DMS 273 treated with DMSO at 0.1 percent for 48 hours (cell line): ENCODE results near the gene ACTRT2.

ENCODE experiments used
- DNase-seq: peaks from one replicate; lab custom pipeline; 2025; lab: John Stamatoyannopoulos, UW

ACTRT2 gene

DNA sequence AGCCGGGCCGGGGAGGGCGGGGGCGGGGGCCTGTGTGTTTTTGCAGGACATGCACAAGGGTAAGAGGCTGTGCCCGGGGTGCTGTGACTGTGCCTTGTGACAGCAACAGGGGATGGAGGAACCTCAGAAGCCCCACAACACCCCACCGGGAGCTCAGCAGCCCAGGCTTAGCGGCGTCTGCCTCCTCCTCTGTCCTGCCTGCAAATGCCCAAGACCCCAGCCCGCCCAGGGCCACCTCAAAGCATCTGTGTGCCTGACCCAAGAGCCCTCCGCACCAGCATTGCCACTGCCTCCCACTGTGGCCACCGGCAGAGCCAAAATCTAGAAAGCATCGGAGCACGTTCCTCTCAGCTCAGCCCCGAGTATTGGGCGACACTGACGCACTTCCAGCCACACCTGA is 2.7 kb upstream of the ACTRT2 start:
- no peak for DNase-seq

DNA sequence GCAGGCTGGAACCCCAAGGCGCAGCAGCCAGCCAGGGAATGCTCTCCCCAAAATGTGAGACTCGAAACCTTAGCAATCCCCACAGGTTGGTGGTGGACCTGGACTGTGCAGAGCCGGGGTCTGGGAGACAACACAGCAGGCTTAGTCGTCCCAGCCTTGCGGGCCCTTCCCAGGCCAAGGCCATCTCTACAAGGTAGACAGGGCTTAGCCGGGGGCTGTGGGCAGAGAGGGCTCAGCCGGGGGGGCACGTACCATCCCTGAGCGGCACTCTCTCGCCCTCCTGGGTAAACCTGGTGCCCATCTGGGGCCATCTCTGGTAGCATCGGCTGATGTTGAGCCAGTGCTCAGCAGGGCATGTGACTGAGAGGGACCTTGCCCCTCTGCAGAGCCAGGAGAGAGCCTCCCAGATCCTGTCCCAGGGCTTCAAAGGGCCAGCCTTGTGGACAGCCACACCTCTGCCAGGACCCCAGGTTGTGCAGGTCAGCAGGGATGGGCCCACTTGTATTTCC is 2.2 kb upstream of the ACTRT2 start:
- DNase-seq = no peak

DNA sequence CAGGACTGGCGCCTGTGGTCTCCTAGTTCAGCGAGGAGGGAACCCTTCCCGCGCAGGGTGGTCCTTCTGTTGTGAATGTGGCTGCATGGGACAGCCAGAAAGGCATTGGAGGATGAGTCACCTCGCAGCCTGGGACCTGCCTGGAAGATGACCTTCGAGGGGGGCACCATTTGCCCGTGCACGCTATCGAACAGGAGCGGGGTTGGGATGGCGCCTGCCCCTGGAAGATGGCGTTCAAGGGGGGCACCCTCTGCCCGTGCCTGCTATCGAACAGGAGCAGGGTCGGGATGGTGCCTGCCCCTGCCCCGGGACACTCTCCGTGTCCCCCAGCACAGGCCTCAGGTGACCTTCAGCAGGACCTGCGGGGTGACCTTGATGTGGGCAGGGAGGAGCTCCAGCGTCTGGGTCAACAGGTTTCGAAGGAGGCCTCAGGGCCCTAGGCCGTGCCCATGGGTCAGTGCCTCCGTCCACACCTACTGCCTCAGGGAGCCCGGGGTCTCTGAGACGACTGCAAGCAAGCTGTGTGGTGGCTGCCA is 1.7 kb upstream of the ACTRT2 start:
- DNase-seq = no peak

DNA sequence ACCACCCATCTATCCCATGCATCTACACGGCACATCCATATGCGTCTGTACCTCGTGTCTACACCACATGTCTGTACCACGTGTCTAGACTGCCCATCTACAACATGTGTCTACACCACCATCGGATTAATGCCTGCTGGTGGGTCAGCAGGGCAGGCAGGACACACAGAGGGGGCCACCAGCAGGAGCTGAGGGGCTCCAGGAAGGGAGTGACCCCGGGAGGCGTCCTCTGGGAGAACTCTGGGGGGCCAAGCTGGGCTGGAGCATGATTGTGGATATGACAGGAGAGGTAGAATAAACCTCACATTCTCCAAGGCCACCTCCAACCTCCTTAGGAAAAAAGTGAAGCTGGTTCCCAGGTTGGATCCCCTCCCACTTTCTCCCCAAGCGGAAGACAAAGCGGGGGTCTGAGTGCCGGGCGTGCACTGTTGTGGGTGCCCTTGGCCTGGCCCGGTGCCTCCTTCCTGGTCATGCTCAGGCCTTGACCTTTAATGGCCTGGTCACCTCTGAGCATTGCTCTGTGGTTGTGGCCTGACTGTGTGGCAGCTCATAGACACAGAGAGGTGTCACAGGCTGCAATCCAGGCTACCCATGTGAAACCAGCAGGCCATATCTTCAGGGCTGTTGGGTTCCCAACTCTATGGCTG is 881 bp upstream of the ACTRT2 start:
- DNase-seq = no peak

DNA sequence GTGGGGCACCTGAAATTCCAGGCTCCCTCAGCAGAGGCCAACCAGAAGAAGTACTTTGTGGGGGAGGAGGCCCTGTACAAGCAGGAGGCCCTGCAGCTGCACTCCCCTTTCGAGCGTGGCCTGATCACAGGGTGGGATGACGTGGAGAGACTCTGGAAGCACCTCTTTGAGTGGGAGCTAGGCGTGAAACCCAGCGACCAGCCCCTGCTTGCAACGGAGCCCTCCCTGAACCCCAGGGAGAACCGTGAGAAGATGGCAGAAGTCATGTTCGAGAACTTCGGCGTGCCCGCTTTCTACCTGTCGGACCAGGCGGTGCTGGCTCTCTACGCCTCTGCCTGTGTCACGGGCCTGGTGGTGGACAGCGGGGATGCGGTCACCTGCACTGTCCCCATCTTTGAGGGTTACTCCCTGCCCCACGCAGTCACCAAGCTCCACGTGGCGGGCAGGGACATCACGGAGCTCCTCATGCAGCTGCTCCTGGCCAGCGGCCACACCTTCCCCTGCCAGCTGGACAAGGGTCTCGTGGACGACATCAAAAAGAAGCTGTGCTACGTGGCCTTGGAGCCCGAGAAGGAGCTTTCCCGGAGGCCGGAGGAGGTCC is 634 bp downstream of the ACTRT2 start:
- DNase-seq = no peak

DNA sequence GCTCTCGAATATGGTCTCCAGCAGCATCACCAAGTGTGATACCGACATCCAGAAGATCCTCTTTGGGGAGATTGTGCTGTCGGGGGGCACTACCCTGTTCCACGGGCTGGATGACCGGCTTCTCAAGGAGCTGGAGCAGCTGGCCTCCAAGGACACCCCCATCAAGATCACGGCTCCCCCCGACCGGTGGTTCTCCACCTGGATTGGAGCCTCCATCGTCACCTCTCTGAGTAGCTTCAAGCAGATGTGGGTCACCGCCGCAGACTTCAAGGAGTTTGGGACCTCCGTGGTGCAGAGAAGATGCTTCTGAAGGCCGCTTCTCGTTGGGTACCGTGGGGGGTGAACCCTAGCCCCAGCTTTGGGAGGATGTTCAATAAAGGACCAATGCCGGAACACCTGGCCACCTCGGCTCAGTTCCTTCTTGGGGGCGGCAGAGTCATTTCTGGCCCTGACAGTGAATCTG is 1.3 kb downstream of the ACTRT2 start:
- no peak for DNase-seq

DNA sequence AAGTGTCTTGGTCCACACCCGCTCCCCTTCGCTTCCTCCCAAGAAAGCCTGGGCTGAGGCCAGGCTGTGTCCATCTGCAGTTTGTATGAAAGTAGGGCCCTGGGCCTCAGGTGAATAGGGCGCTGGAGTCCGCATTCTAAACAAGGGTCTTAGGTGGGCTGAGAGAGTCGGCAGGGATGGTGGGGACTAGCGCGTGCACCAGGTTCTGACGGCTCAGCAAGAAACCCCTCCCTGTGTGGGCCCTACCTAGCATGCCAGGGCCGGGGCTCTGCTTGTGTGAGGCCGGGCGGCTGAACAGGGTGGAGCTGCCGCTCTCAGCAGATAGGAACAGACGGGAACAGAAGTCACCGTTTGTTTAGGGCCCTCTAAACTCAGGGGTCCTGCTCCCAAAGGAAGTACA is 1.7 kb downstream of the ACTRT2 start:
- DNase-seq = no peak

DNA sequence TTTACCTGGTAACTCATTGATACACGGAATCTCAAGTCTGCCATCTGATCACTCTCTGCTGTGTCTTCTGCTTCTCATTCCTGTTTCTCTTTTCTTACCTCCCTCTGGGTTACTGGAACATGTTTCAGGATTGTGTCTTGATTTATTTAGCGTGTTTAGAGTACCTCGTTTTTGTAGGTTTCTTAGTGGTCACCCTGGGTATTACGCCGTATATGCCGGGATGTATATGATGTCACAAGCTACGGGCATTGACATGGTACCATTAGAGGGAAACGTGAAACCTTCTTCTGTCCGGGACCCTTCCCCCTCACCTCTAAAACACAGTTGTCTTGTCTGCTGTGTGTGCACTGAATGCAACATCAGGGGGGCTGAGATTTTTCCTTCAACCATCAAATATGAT is 2.8 kb downstream of the ACTRT2 start:
- DNase-seq = no peak

DNA sequence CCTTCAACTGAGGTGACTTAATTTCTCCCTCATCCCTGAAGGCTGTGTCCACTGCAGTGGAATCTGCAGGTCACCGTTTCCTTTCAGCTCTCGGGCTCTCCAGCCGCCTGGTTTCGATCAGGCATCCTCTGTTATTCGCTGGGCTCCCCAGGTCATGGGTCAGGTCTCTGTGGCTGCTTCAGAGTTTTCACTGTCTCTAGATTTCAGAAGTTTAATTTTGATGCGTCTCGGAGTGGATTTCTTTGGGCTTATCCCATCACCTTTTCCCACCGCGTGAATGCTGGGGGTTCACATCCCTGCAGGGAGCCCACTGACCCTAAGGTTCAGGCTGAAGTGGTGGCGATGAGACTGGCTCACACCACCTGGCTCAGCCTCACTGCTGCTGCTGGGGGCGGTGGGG is 3.3 kb downstream of the ACTRT2 start:
- DNase-seq = no peak

DNA sequence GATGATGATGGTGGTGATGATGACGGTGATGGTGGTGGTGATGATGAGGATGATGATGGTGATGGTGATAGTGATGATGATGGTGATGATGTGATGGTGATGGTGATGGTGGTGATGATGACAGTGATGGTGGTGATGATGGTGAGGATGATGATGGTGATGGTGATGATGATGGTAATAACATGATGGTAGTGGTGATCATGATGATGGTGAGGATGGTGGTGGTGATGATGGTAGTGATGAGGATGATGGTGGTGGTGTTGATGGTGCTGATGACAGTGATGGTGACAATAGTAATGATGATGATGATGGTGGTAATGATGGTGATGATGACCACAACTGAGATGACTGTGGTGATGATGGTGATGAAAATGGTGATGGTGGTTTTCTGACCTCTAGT is 4.9 kb downstream of the ACTRT2 start:
- no peak for DNase-seq

DNA sequence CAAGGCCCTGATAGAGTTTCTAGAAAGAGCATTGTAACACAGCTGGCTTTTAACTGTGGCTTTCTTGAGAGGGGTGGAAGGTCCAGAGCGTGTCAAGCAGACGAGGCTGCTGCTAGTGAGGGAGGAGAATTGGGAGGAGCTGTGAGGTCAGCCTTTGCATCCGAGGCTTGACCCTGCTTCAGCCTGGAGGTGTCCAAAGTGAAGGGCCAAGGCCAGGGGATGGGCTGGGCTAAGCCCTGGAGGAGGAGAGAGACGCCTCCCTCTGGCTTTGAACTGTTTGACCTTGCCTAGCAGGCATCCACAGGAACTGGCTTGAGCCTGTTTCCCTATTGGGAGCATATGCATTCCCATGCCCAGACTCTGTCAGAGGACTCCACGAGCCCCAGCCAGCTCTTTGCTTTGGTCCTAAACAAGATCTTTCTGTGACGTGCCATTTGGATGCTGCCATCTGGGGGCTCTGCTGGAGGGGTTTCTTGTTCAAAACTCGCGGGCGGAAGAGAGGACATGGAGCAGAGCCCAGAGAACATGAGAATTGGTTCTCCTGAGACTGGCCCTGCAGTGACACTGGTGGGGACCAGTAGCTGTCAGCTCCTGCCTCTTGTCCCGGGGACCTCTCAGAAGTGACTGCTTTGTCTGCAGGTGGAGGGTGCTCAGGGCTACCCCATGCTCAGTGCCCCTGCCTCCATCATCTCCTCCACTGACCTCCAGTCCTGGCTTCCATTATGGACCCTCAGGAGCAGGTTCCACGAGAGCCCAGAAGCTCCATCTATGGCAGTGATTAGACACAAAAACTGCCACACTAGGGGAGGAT is 5.5 kb downstream of the ACTRT2 start:
- no peak for DNase-seq

DNA sequence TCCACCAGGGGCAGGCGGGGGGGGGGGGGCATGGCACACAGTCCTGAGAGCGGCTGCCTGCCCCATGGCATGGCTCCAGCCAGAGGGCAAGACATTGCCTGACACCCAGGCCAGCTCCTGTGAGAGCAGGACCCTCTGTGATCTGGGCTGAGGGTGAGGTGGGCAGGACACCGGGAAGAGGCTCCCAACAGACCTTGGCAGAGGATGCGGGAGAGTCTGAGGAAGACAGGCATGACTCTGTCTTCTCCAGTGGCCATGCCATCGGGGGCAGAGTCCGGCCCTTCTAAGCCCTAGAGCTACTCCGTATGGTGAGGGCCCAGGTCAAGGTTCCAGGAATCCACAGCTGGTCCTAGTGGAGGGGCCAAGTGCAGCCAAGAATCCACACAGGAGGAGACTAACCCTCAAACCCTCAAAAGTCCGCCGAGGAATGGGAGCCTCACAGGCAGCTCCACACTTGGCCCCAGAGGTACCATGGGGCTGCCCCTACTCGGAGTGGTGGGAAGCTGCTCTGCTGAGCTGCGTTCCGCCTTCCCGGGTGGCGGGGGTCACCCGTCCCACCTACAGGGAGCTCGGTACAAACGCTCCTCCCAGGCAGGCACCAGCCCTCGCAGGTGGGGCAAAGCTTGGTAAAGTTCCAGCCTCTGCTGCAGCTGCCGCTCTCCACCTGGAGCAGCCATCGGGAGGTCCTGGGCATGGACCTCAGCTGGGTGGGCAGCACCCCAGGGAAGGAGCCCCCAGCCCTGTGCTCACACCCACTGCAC is 6.5 kb downstream of the ACTRT2 start:
- DNase-seq = no peak

DNA sequence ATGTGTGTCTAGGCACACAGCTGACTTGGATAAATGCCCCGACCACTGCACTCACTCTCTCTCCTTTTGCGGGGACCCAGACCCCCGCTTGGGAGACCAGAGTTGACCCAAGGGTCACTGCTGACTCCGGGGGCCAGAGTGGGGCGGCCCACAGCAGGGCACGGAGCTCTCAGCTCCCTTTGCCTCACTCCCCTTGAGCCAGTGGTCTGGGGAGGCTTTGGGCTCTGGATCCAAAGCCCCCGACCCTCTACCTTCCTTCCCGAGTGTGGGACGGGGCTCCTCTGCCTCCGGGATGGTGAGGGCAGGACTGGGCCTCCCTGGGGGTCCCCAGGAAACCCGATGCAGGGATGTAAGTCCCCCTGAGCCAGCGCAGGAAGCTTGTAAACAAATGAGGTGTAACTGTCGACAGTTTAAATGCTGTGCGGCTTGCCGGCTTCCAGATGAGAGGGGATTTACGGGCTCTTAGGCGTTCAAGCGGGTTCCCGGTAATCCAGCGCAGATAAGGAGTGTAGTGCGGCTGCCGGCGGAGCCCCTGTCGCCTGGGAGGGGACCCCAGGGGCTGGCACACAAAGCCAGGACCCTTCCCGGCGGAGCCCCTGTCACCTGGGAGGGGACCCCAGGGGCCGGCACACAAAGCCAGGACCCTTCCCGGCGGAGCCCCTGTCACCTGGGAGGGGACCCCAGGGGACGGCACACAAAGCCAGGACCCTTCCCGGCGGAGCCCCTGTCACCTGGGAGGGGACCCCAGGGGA is 7.4 kb downstream of the ACTRT2 start:
- DNase-seq = no peak

DNA sequence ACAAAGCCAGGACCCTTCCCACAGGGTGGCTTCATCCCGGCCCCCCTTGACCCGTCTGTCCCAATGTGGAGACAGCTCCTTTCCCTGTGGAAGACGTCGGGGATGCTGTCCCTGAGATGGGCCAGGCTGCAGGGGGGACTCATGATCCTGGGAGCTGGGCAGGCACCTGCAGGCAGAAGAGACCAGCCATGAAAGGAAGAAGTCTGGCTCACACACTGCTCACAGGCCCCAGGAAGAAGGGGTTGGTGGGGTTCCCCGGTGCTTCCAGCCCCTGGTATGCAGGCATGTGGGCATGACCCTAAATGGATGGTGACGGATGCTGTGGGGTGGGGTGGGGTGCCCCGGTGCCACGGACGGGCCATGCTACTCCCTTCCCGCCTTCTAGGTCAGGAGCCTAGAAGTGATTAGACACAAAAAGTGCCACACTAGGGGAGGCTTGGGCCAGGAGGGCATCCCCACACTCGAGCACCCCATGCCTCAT is 8.3 kb downstream of the ACTRT2 start:
- DNase-seq = no peak

DNA sequence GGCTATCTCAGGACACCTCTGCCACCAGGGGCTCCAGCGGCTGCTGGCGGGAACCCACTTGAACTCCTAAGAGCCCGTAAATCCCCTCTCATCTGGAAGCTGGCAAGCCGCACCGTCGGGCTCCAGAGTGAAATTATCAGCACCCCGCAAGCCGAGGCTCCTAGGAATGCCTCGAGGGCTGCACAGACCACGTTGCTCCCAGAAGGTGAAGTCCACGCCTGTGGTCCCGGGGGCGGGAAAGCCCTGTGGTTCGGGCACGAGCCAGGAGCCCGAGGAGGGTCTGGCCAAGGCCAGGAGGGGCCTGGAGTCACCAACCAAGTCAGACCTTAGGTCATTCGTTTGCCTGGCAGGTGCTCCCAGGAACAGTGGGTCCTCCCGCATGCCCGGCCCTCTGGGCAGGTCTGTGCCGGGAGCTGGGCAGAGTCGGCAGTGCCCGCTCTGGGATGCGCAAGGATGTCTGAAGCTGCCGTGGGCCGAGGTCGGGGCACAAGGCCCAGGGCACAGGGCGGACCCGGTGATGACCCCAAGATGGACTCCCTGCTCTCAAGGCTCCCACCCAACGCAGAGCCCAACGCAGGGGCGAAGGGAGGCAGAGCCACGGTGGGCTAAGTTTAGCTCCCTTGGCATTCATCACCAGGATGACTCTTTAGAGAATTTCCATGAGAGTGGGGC is 8.9 kb downstream of the ACTRT2 start:
- no peak for DNase-seq

DNA sequence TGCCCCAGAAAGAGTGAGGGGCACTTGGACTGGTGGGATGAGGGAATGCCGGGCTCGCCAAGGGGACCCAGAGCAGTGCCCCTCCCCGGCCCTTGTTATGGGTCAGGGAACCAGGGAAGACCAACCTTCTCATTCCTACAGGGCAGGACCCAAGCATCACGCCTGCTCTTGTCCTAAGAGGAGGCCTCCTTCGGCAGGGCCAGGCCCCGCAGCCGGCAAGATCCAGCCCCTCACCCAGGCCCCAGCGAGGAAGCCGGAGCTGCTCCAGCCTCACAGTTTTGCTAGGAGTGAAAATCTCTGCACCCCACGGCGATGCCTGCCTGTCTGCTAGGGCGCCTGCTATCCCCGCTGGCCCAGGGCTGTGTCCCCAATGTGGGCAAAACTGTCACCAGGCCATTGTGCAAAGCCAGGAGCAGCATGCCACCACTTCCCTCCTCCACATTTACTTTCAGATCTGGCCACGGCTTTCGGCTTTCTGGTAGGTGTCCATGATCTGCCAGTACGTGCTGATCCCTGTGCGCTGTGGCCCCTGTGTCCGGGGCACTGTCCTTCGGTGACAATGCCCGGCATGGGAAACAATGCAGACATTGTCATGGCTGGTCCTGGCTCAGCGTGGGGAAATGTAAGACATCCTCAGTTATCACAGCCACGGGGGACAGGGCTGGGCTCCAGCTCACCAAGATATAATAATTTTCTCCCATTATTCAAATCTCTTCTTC is 9.6 kb downstream of the ACTRT2 start:
- DNase-seq = no peak

DNA sequence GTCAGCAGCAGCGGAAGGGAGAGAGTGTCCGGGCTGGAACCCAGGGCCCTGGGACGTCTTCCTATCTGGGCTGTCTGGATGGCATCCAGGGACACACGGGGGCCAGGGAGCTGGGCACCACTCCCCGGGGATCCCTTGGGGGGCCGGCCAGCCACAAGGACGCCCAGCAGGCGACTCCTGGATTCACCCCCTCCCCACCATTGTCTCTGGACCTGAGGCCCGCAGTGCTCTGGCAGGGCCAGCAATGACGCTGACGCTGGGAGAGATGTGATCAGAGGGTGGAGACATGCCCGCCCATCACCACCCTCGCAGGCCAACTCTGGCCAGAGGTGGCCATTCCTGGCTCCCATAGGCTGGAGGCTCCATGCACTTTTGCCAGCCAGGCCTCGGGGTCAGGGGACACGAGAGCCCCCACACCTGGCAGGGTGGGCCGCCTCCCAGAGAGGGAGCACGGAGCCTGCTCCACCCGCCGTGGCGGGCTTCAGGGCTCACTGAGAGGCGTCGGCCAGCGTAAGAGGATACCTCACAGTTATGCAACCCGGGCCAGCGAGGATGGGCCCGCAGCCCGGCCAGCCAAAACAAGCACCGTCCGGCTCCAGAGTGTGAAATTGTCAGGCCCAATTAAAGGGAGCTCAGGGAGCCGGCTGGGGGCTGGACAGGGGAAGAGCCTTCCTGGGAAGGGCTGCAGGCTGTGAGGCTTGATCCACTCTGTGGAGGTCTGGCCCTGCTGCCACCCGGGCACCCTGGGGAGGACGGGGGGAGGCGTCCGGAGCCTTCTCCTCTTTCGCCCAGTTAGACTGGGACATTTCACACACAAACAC is 10.3 kb downstream of the ACTRT2 start:
- no peak for DNase-seq

DNA sequence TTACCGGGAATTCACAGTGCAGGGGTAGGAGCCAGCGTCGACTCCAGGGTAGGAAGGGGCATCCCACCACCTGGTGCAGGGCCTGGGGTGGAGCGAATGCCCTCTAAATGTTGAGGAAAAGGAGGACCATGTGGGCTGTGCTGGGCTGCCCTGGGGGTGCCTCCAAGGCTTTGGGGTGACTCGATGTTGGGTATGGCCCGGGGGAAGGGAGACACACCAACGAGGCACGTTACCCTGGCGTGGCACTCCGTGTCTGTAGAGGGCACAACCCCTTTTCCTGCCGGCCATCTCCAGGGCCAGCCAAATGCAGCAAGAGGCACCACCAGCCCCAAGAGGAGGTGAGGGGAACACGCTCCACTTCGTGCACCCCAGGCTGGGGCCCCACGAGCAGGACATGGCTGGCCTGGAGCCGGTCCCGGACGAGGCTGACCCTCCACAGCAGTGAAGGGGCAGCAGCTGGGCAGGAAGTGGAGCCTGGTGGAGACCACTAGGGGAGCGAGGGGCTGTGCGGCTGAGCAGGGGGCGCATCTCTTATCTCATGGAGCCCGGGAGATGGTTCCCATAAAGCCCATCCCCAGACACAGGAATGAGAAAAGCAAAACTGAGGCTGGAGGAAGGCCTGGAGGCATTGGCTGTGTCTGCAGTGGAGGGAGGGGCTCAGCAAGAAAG is 11.2 kb downstream of the ACTRT2 start:
- DNase-seq = no peak
